Central memory CD4-positive, alpha-beta T cell (primary cell): Measurements from ENCODE around the gene ERAP2.

Experiments
- DNase-seq: peaks from one replicate; pipeline ENCODE4 v3.0.0; 2022

The ERAP2 gene

GRCh38 chr5:96934708-96935558 lies 58.6 kb downstream of the ERAP2 start:
- DNase-seq = peak; percentile 97

- peak; percentile 94 for DNase-seq
Measured at GRCh38 chr5:96935559-96936430, 59.5 kb downstream of the ERAP2 start, which contains the start of gene LNPEP. Gene LNPEP (plus strand): TSS chr5:96936080. CDS start chr5:96936156, 76 bp downstream.

- DNase-seq = peak; percentile 36
Measured at GRCh38 chr5:96936431-96937320, 60.4 kb downstream of the ERAP2 start.

- DNase-seq = no peak
Measured at GRCh38 chr5:96940586-96940985, 64.3 kb downstream of the ERAP2 start.

- no peak for DNase-seq
Measured at GRCh38 chr5:96941140-96941539, 64.8 kb downstream of the ERAP2 start.

- no peak for DNase-seq
Measured at GRCh38 chr5:96942078-96942477, 65.8 kb downstream of the ERAP2 start.

GRCh38 chr5:96942911-96943310 lies 66.6 kb downstream of the ERAP2 start:
- DNase-seq = no peak

GRCh38 chr5:96943799-96944198 lies 67.5 kb downstream of the ERAP2 start:
- no peak for DNase-seq

- DNase-seq = no peak
Measured at GRCh38 chr5:96945144-96945897, 69.0 kb downstream of the ERAP2 start.

GRCh38 chr5:96946381-96946780 lies 70.1 kb downstream of the ERAP2 start:
- no peak for DNase-seq

- no peak for DNase-seq
Measured at GRCh38 chr5:96952118-96952750, 75.9 kb downstream of the ERAP2 start.

- DNase-seq = no peak
Measured at GRCh38 chr5:96952974-96953730, 76.9 kb downstream of the ERAP2 start.

GRCh38 chr5:96957254-96958049 lies 81.2 kb downstream of the ERAP2 start:
- DNase-seq = no peak

GRCh38 chr5:96958977-96959376 lies 82.7 kb downstream of the ERAP2 start:
- DNase-seq = no peak

- peak; percentile 76 for DNase-seq
Measured at GRCh38 chr5:96961053-96961452, 84.8 kb downstream of the ERAP2 start.

- DNase-seq = peak; percentile 32
Measured at GRCh38 chr5:96962540-96962991, 86.3 kb downstream of the ERAP2 start.

GRCh38 chr5:96963267-96963666 lies 87.0 kb downstream of the ERAP2 start:
- DNase-seq = peak; percentile 14

GRCh38 chr5:96966801-96967200 lies 90.5 kb downstream of the ERAP2 start:
- no peak for DNase-seq

- no peak for DNase-seq
Measured at GRCh38 chr5:96967400-96967799, 91.1 kb downstream of the ERAP2 start.

GRCh38 chr5:96968074-96968473 lies 91.8 kb downstream of the ERAP2 start:
- no peak for DNase-seq
